NCI-H510A (cell line): Measurements from ENCODE around the gene PFKP.

ENCODE experiments used
- DNase-seq: peaks from one replicate; lab custom pipeline; 2025; lab: John Stamatoyannopoulos, UW

Gene PFKP

GRCh38 chr10:3067118-3067858, at the start of gene PFKP:
PFKP (plus strand) TSS chr10:3067548; CDS start chr10:3067596, 48 bp downstream.
- DNase-seq, result no peak

- no peak for DNase-seq
These were observed 49.1 kb upstream of the PFKP start for GRCh38 chr10:3018247-3018646.

GRCh38 chr10:3020311-3020710, 47.0 kb upstream of the PFKP start:
- no peak for DNase-seq

- DNase-seq, result no peak
These were observed 46.5 kb upstream of the PFKP start for GRCh38 chr10:3020881-3021280.

GRCh38 chr10:3022027-3022426, 45.3 kb upstream of the PFKP start:
- no peak for DNase-seq

GRCh38 chr10:3023892-3024291, 43.5 kb upstream of the PFKP start:
- DNase-seq, result no peak

- DNase-seq, result no peak
These were observed 42.2 kb upstream of the PFKP start for GRCh38 chr10:3025026-3025683.

- DNase-seq, result no peak
These were observed 39.5 kb upstream of the PFKP start for GRCh38 chr10:3027866-3028265.

GRCh38 chr10:3028441-3028840, 38.9 kb upstream of the PFKP start:
- no peak for DNase-seq

GRCh38 chr10:3030765-3031164, 36.6 kb upstream of the PFKP start:
- no peak for DNase-seq

GRCh38 chr10:3031490-3031889, 35.9 kb upstream of the PFKP start:
- DNase-seq, result no peak

- DNase-seq, result no peak
These were observed 33.4 kb upstream of the PFKP start for GRCh38 chr10:3033925-3034324.

- DNase-seq, result no peak
These were observed 32.7 kb upstream of the PFKP start for GRCh38 chr10:3034616-3035015.

- no peak for DNase-seq
These were observed 31.0 kb upstream of the PFKP start for GRCh38 chr10:3036155-3037021.

- no peak for DNase-seq
These were observed 30.2 kb upstream of the PFKP start for GRCh38 chr10:3037182-3037581.

- DNase-seq, result no peak
These were observed 27.3 kb upstream of the PFKP start for GRCh38 chr10:3040069-3040468.

- no peak for DNase-seq
These were observed 24.8 kb upstream of the PFKP start for GRCh38 chr10:3042589-3042988.

- no peak for DNase-seq
These were observed 23.6 kb upstream of the PFKP start for GRCh38 chr10:3043512-3044368.

- DNase-seq, result no peak
These were observed 21.7 kb upstream of the PFKP start for GRCh38 chr10:3045471-3046209.

- DNase-seq, result no peak
These were observed 21.1 kb upstream of the PFKP start for GRCh38 chr10:3046210-3046779.
